WI38 (cell line): Measurements from ENCODE around the gene FOXE1.

Experiments
- H3K4me3 ChIP-seq: 2 replicates; pipeline ENCODE4 v1.5.1; 2011; ENCODE audit warnings: low read depth, mild to moderate bottlenecking, control low read depth, low read length
- CTCF ChIP-seq: IDR thresholded peaks from 2 replicates; pipeline ENCODE4 v1.5.1; 2012; ENCODE audit warnings: low read depth, mild to moderate bottlenecking, control low read depth, low read length

The FOXE1 gene

GRCh38 chr9:97853844-97854695 lies 1.0 kb downstream of the FOXE1 start:
- TF ChIP-seq CTCF: no peak
- H3K4me3 ChIP-seq: peak overlapping the region; percentile 39

GRCh38 chr9:97854696-97855485 lies 1.9 kb downstream of the FOXE1 start:
- H3K4me3 ChIP-seq: no peak overlapping the region
- no peak for TF ChIP-seq CTCF

- no peak overlapping the region for H3K4me3 ChIP-seq
- TF ChIP-seq CTCF: no peak
Measured at GRCh38 chr9:97855486-97855875, 2.5 kb downstream of the FOXE1 start.

GRCh38 chr9:97855899-97856298 lies 2.9 kb downstream of the FOXE1 start:
- no peak overlapping the region for H3K4me3 ChIP-seq
- TF ChIP-seq CTCF: no peak

- TF ChIP-seq CTCF: no peak
- H3K4me3 ChIP-seq: no peak overlapping the region
Measured at GRCh38 chr9:97856857-97857605, 4.0 kb downstream of the FOXE1 start.

- H3K4me3 ChIP-seq: no peak overlapping the region
- no peak for TF ChIP-seq CTCF
Measured at GRCh38 chr9:97857606-97858392, 4.8 kb downstream of the FOXE1 start.
